Stimulated activated naive CD8-positive, alpha-beta T cell treated with anti-CD3 and anti-CD28 coated beads, Interleukin-15, amount 100 ng/mL, for 72 hours (primary cell): ENCODE results near the gene TSACC.

Experiments used
- ATAC-seq: fragments of 150-1000 bp; cut with Tn5 transposase; 2 replicates; pipeline ENCODE4 v1.10.0; 2021; ENCODE audit warnings: mild to moderate bottlenecking, moderate library complexity
- DNase-seq, 2 donors: peaks; one replicate each; pipeline ENCODE4 v3.0.0; 2021 to 2022
- H3K27ac Mint-ChIP-seq, 2 donors: one replicate each; pipeline ENCODE4 v1.8.0; 2022; ENCODE audit warnings: mild to moderate bottlenecking in 2 of 2, mixed read lengths in 2 of 2, moderate library complexity in 2 of 2
- H3K27me3 Mint-ChIP-seq: one replicate; pipeline ENCODE4 v1.8.0; 2022; ENCODE audit warnings: mixed read lengths
- H3K4me1 Mint-ChIP-seq: one replicate; pipeline ENCODE4 v1.8.0; 2022; ENCODE audit warnings: mild to moderate bottlenecking, mixed read lengths
- H3K4me3 Mint-ChIP-seq, 2 donors: one replicate each; pipeline ENCODE4 v1.8.0; 2022; ENCODE audit warnings: mild to moderate bottlenecking in 2 of 2, mixed read lengths in 2 of 2, moderate library complexity in 1 of 2
- H3K9me3 Mint-ChIP-seq, 2 donors: one replicate each; pipeline ENCODE4 v1.8.0; 2022; ENCODE audit warnings: mixed read lengths in 2 of 2

The TSACC gene

GRCh38 chr1:156392452-156392853, 54.1 kb downstream of the TSACC start:
- no peak overlapping the region for H3K4me3 Mint-ChIP-seq
- ATAC-seq (no peak), DNase-seq (no peak)

GRCh38 chr1:156393095-156393494, 54.8 kb downstream of the TSACC start:
- Mint-ChIP-seq H3K27ac (no peak overlapping the region), H3K9me3 (no peaks in the 10 kb centered on the region), H3K4me3 (no peak overlapping the region), H3K4me1 (peaks cover 7% of the 10 kb centered on the region), H3K27me3 (peaks cover 59% of the 10 kb centered on the region)
- no peak for ATAC-seq
- DNase-seq: no peak

More at GRCh38 chr1:156392452-156392853, 54.1 kb downstream of the TSACC start:
- peaks cover 64% of the 10 kb centered on the region for H3K27me3 Mint-ChIP-seq
- H3K27ac Mint-ChIP-seq: no peak overlapping the region
- H3K4me1 Mint-ChIP-seq: peaks cover 10% of the 10 kb centered on the region
- no peaks in the 10 kb centered on the region for H3K9me3 Mint-ChIP-seq

DNA sequence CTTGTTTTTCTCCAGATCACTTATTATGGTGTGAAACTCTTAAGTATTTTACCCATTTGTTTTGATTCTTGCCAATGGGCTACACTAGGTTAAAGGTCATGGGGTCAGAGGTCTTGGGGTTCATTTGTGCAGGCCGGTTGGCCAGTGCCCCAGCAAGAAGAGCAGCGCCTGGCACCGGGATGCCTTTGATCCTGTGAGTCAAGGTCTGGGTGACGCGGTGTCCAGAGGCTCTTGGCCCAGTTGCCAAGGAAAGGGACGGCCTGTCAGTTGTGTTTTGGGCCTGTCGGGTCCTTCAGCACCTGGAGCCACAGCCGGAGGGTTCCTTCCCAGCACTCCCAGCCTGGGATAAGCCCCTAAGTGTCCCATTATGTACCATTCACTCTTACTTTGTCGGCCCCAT, 55.8 kb downstream of the TSACC start:
- H3K27me3 Mint-ChIP-seq: peaks cover 56% of the 10 kb centered on the region

GRCh38 chr1:156394835-156395461, 56.6 kb downstream of the TSACC start:
- Mint-ChIP-seq H3K9me3 (no peaks in the 10 kb centered on the region), H3K4me1 (no peaks in the 10 kb centered on the region), H3K27ac (peak overlapping the region in 1 of 2 donors; percentile 25), H3K27me3 (peaks cover 56% of the 10 kb centered on the region), H3K4me3 (no peak overlapping the region)
- DNase-seq (no peak), ATAC-seq (no peak)

More for the DNA sequence above, 55.8 kb downstream of the TSACC start:
- ATAC-seq (no peak), DNase-seq (no peak)
- no peak overlapping the region for H3K27ac Mint-ChIP-seq
- H3K4me3 Mint-ChIP-seq: no peak overlapping the region
- H3K9me3 Mint-ChIP-seq: no peaks in the 10 kb centered on the region
- no peaks in the 10 kb centered on the region for H3K4me1 Mint-ChIP-seq
